BE2C (cell line): ENCODE data around the gene LRRC8D.

Experiments
- DNase-seq: peaks from one replicate; pipeline ENCODE4 v3.0.0-alpha.2; 2020
- H3K27me3 ChIP-seq: fragments of 250-450 bp; sonication (Bioruptor Pico); 2 replicates; pipeline ENCODE4 v1.5.1; 2020; ENCODE audit warnings: mild to moderate bottlenecking
- H3K36me3 ChIP-seq: fragments of 250-450 bp; sonication (Bioruptor Pico); 2 replicates; pipeline ENCODE4 v1.5.1; 2020; ENCODE audit warnings: mild to moderate bottlenecking
- H3K4me1 ChIP-seq: fragments of 250-450 bp; sonication (Bioruptor Pico); 2 replicates; pipeline ENCODE4 v1.5.1; 2020
- H3K4me3 ChIP-seq: 2 replicates; pipeline ENCODE4 v1.5.1; 2011; ENCODE audit warnings: low read depth, low read length
- H3K9me3 ChIP-seq: fragments of 250-450 bp; sonication (Bioruptor Pico); 2 replicates; pipeline ENCODE4 v1.5.1; 2020
- TF ChIP-seq, protein P1 (sequence below): IDR thresholded peaks from 2 replicates; pipeline ENCODE4 v1.5.1; 2012; ENCODE audit warnings: mild to moderate bottlenecking, low read depth, low read length

Gene LRRC8D

DNA sequence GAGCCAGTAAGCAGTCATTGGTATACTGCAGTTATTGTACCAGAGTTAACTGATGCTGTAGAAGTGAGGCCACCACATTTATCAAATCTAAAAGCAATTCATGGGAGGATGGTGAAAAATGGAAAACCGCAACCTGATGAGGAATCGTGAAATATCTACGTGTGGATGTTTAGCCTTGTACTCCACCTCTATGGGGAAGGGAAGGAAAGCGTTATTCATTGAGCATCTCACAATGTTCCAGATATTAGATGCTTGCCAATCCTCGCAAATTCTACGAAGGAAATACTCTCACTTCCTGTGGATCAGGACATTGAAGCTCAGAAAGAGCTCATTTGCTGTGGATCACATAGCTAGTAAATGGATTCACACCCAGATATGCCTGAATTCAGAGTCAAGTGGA, 77.3 kb downstream of the LRRC8D start:
- TF ChIP-seq, protein P1, sequence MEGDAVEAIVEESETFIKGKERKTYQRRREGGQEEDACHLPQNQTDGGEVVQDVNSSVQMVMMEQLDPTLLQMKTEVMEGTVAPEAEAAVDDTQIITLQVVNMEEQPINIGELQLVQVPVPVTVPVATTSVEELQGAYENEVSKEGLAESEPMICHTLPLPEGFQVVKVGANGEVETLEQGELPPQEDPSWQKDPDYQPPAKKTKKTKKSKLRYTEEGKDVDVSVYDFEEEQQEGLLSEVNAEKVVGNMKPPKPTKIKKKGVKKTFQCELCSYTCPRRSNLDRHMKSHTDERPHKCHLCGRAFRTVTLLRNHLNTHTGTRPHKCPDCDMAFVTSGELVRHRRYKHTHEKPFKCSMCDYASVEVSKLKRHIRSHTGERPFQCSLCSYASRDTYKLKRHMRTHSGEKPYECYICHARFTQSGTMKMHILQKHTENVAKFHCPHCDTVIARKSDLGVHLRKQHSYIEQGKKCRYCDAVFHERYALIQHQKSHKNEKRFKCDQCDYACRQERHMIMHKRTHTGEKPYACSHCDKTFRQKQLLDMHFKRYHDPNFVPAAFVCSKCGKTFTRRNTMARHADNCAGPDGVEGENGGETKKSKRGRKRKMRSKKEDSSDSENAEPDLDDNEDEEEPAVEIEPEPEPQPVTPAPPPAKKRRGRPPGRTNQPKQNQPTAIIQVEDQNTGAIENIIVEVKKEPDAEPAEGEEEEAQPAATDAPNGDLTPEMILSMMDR = no peak
- H3K27me3 ChIP-seq = no peaks in the 10 kb centered on the region

DNA sequence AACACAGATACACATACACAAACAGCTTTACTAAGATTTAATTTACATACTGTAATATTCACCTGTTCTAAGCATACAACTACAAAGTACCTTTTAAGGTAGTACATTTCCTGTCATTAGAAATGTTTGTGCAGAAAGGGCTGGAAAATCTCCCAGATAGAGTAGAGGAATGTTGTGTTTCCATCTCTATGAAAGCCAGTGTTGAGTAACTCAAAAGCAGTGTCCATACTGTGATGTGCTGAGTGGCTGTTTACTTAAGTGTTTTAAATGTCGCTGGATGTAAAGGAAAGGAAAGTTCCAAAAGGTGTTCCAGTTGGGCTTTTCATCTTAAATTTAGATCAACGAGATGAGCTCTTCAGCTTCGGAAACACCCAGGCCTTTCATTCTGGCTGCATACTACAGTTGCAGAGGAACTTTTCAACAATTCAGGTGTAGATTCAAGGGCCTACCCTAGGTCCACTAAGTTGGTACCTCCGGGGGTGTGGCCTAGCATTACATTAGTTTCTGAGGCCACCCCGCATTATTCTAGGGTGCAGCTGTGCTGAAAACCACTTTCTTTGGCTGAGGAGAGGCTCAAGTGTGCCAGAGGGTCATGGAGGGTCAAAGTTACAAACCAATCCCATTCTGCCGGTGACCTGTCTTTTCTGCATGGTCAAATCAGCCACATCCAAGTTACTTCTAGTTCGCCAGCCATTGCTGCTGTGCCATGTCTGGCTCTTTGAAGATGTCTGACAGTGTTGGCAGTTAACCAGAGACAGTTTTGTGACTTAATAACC, 78.1 kb downstream of the LRRC8D start:
- no peak for DNase-seq
- Histone ChIP-seq H3K36me3 (no peaks in the 10 kb centered on the region), H3K27me3 (no peaks in the 10 kb centered on the region), H3K9me3 (no peaks in the 10 kb centered on the region), H3K4me1 (peaks cover 1% of the 10 kb centered on the region), H3K4me3 (no peak overlapping the region)
- TF ChIP-seq, protein P1 = no peak

More for the DNA sequence above, 77.3 kb downstream of the LRRC8D start:
- no peak overlapping the region for H3K4me3 ChIP-seq
- no peaks in the 10 kb centered on the region for H3K9me3 ChIP-seq
- H3K36me3 ChIP-seq = no peaks in the 10 kb centered on the region
- H3K4me1 ChIP-seq = no peaks in the 10 kb centered on the region
- DNase-seq = no peak

- no peak for DNase-seq
- Histone ChIP-seq H3K36me3 (no peaks in the 10 kb centered on the region), H3K27me3 (no peaks in the 10 kb centered on the region), H3K9me3 (no peaks in the 10 kb centered on the region), H3K4me3 (no peak overlapping the region), H3K4me1 (peaks cover 4% of the 10 kb centered on the region)
- TF ChIP-seq, protein P1 = no peak
These were observed 79.5 kb downstream of the LRRC8D start for GRCh38 chr1:89900323-89900722.

- no peaks in the 10 kb centered on the region for H3K27me3 ChIP-seq
- DNase-seq = no peak
- H3K9me3 ChIP-seq = no peaks in the 10 kb centered on the region
- no peaks in the 10 kb centered on the region for H3K36me3 ChIP-seq
- H3K4me3 ChIP-seq = no peak overlapping the region
- H3K4me1 ChIP-seq = peaks cover 4% of the 10 kb centered on the region
- TF ChIP-seq, protein P1 = no peak
These were observed 80.2 kb downstream of the LRRC8D start for GRCh38 chr1:89900791-89901708.

GRCh38 chr1:89901957-89902669, 81.3 kb downstream of the LRRC8D start:
- H3K27me3 ChIP-seq = no peaks in the 10 kb centered on the region
- DNase-seq = no peak
- no peaks in the 10 kb centered on the region for H3K36me3 ChIP-seq
- peaks cover 4% of the 10 kb centered on the region for H3K4me1 ChIP-seq
- H3K9me3 ChIP-seq = no peaks in the 10 kb centered on the region
- TF ChIP-seq, protein P1 = no peak
- H3K4me3 ChIP-seq = no peak overlapping the region
